Duodenal mucosa (tissue), 2 donors: ENCODE data around the gene DPYD.

Experiments
- H3K27ac ChIP-seq: one replicate; pipeline ENCODE4 v1.7.0; 2013; ENCODE audit warnings: low read depth, low read length
- H3K27me3 ChIP-seq, 2 donors: one replicate each; pipeline ENCODE4 v1.7.0; 2013; ENCODE audit warnings: low read length in 2 of 2, control low read depth in 1 of 2; ENCODE audit not compliant: insufficient read depth in 2 of 2, control insufficient read depth in 1 of 2
- H3K36me3 ChIP-seq, 2 donors: one replicate each; pipeline ENCODE4 v1.7.0; 2013; ENCODE audit warnings: low read length in 2 of 2, control low read depth in 1 of 2; ENCODE audit not compliant: insufficient read depth in 2 of 2, control insufficient read depth in 1 of 2
- H3K4me1 ChIP-seq, 2 donors: one replicate each; pipeline ENCODE4 v1.7.0; 2013; ENCODE audit warnings: low read length in 2 of 2, control low read depth in 1 of 2; ENCODE audit not compliant: insufficient read depth in 2 of 2, control insufficient read depth in 1 of 2
- H3K4me3 ChIP-seq, 2 donors: one replicate each; pipeline ENCODE4 v1.7.0; 2013; ENCODE audit warnings: low read length in 2 of 2, low read depth in 1 of 2
- H3K9ac ChIP-seq, 2 donors: one replicate each; pipeline ENCODE4 v1.7.0; 2013; ENCODE audit warnings: low read length in 2 of 2, low read depth in 1 of 2
- H3K9me3 ChIP-seq, 2 donors: one replicate each; pipeline ENCODE4 v1.7.0; 2013; ENCODE audit warnings: low read length in 2 of 2, control low read depth in 1 of 2; ENCODE audit not compliant: control insufficient read depth in 1 of 2

Gene DPYD

DNA sequence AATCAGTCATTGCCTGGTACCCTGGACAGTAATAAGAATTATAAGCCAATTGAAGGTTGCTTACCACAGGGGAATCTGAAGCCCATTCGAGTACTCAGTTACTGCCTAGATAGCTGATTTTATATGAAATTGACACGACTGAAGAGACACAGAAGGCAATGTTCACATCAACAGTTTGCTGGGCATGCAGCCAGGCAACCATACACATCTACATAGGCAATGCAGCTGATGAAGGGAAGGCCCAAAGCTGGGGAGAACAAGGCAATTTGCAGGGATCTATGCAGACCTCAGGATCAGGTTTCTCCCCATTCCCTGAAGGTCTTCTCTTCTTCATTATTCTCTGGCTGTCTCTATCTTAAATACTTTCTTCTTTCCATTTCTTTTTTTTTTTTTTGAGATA is 750.5 kb downstream of the DPYD start:
- Histone ChIP-seq H3K36me3 (no peaks in the 10 kb centered on the region), H3K4me3 (no peak overlapping the region)

DNA sequence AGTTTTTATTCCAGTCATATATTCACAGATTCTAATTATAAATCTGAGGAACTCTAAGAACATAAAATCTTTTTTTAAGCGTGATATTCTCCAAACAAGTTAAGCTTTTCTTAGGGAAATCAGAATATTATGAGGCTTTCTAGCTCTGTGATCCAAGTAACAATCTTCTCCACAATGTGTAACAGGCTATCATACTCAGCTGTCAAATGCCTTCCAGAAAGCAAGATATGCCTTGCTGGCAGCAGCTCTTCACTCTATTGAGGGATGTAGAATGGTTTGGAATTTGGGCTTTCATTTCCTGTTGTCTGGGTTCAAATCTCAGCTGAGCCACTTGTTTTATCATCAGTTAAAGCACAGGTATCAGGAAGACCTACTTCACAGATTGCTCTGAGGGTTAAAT is 752.8 kb downstream of the DPYD start:
- no peaks in the 10 kb centered on the region for H3K4me1 ChIP-seq
- no peak overlapping the region for H3K9ac ChIP-seq
- no peaks in the 10 kb centered on the region for H3K36me3 ChIP-seq
- no peak overlapping the region for H3K27ac ChIP-seq
- peaks cover 0 to 4% of the 10 kb centered on the region in 2 donors for H3K9me3 ChIP-seq
- no peaks in the 10 kb centered on the region for H3K27me3 ChIP-seq
- H3K4me3 ChIP-seq: no peak overlapping the region

More for the DNA sequence above, 750.5 kb downstream of the DPYD start:
- Histone ChIP-seq H3K9ac (no peak overlapping the region), H3K9me3 (no peaks in the 10 kb centered on the region), H3K4me1 (no peaks in the 10 kb centered on the region), H3K27me3 (no peaks in the 10 kb centered on the region), H3K27ac (no peak overlapping the region)

DNA sequence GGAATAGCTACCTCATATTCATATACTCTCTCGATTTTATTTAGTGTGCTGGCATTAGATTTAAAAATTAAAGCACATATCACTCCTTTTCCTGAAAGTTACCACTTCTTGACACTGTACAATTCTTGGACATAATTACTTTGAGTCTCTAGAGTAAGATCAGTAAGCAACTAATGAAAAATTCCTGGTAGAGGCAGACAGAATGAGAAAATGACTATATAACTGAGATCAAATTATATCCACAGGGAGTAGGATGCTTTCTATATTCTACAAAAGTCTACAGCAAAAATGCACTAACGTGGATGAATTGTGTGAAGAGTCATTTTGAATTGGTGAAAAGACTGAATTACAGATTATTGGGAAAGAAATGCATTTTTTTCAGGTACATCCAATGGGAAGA is 753.6 kb downstream of the DPYD start:
- Histone ChIP-seq H3K36me3 (no peaks in the 10 kb centered on the region), H3K4me3 (no peak overlapping the region), H3K27ac (no peak overlapping the region), H3K9me3 (peaks cover 0 to 4% of the 10 kb centered on the region in 2 donors), H3K4me1 (no peaks in the 10 kb centered on the region), H3K27me3 (no peaks in the 10 kb centered on the region), H3K9ac (no peak overlapping the region)

DNA sequence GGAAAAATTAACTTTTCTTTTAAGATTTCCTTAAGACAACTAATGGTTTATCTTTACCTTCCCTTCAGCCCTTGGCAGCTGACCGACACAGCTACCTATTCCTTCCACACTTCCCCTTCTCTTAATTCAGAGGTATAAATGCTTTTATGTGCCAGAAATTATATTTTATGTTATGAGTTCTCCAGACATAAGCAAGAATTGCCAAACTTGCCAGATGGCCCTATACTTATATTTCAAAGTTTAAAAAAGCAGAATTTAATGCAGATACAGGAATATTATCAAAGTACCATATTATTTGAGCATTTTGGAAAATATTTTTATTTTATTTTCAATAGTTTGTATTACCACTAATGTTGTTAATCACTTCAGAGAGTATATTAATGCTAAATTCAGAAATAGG is 754.2 kb downstream of the DPYD start:
- Histone ChIP-seq H3K27me3 (no peaks in the 10 kb centered on the region), H3K9ac (no peak overlapping the region), H3K27ac (no peak overlapping the region), H3K4me1 (no peaks in the 10 kb centered on the region), H3K36me3 (no peaks in the 10 kb centered on the region), H3K4me3 (no peak overlapping the region), H3K9me3 (peaks cover 0 to 4% of the 10 kb centered on the region in 2 donors)

DNA sequence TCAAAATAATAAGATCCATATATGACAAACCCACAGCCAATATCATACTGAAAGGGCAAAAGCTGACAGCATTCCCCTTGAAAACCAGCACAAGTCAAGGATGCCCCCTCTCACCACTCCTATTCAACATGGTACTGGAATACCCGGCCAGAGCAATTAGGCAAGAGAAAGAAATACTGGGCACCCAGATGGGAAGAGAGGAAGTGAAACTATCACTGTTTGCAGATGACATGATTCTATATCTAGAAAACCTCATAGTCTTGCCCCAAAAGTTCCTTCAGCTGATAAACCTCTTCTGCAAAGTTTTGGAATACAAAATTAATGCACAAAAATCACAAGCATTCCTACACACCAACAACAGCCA is 756.6 kb downstream of the DPYD start:
- no peaks in the 10 kb centered on the region for H3K27me3 ChIP-seq
- no peaks in the 10 kb centered on the region for H3K36me3 ChIP-seq
- H3K9me3 ChIP-seq: peaks cover 0 to 4% of the 10 kb centered on the region in 2 donors
- no peak overlapping the region for H3K4me3 ChIP-seq
- H3K9ac ChIP-seq: no peak overlapping the region
- H3K4me1 ChIP-seq: no peaks in the 10 kb centered on the region
- H3K27ac ChIP-seq: no peak overlapping the region

DNA sequence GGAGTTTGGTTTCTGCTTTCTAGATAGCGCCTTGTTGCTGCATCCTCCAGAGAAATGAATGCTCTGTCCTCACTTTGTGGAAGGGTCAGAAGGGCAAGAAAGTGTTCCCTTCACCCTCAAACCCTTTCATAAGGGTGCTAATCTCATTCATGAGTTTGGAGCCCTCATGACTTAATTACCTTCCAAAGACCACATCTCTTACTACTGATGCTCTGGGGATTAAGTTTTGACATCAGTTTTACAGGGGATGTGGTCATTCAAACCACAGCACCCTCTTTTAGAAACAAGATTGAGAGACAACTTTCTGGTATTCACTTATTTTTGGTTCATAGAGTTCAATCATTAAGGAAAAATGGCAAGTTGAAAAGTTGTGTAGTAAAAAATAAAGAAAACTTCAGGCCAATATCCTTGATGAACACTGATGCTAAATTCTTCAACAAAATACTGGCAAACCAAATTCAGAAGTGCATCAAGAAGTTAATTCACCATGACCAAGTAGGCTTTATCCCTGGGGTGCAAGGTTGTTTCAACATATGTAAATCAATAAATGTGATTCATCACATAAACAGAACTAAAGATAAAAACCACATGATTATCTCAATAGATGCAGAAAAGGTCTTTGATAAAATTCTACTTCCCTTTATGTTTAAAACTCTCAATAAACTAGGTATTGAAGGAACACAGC is 757.1 kb downstream of the DPYD start:
- no peaks in the 10 kb centered on the region for H3K4me1 ChIP-seq
- H3K36me3 ChIP-seq: no peaks in the 10 kb centered on the region
- no peak overlapping the region for H3K27ac ChIP-seq
- H3K9ac ChIP-seq: no peak overlapping the region
- H3K9me3 ChIP-seq: peaks cover 0 to 4% of the 10 kb centered on the region in 2 donors
- no peaks in the 10 kb centered on the region for H3K27me3 ChIP-seq
- no peak overlapping the region for H3K4me3 ChIP-seq

DNA sequence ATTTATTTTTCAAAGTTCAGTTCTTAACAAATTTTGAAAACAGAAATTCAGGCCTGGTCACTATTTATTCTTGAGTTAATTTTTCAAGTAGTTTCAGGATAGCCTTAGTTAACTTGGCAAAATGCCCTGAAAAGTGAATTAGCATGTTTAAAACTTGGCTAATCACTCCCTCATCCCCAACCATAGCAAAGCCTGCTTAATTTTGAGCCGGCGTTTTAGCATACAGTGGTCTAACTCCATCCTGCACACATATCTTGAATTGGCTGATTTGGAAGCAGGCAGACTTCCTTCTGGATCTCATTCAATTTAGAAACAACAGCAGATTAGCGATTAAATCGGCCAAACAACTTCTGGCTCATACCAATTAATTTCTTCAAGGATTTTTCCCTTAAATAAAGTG is 760.0 kb downstream of the DPYD start:
- H3K9ac ChIP-seq: no peak overlapping the region
- H3K27ac ChIP-seq: no peak overlapping the region
- no peaks in the 10 kb centered on the region for H3K36me3 ChIP-seq
- H3K4me3 ChIP-seq: no peak overlapping the region
- H3K27me3 ChIP-seq: no peaks in the 10 kb centered on the region
- H3K4me1 ChIP-seq: no peaks in the 10 kb centered on the region
- peaks cover 0 to 4% of the 10 kb centered on the region in 2 donors for H3K9me3 ChIP-seq

DNA sequence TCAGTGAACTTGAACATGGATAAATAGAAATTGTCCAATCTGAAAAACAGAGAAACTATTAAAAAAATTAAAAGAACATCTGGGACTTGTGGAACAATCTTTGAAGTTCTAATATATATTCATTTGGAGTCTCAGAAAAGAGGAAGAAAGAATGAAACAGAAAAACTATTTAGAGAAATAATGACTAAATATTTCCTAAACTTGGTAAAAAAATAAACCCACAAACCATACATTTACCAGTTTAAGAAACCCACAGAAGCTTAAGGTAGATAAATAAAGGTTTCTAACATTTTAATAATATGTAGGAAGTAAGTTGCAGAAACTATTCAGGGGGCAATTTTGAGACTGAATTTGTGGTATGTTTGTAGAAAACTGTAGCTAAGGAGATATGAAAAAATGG is 761.5 kb downstream of the DPYD start:
- Histone ChIP-seq H3K9ac (no peak overlapping the region), H3K4me1 (no peaks in the 10 kb centered on the region), H3K9me3 (peaks cover 0 to under 1% of the 10 kb centered on the region in 2 donors), H3K27ac (no peak overlapping the region), H3K4me3 (no peak overlapping the region), H3K36me3 (no peaks in the 10 kb centered on the region), H3K27me3 (no peaks in the 10 kb centered on the region)

DNA sequence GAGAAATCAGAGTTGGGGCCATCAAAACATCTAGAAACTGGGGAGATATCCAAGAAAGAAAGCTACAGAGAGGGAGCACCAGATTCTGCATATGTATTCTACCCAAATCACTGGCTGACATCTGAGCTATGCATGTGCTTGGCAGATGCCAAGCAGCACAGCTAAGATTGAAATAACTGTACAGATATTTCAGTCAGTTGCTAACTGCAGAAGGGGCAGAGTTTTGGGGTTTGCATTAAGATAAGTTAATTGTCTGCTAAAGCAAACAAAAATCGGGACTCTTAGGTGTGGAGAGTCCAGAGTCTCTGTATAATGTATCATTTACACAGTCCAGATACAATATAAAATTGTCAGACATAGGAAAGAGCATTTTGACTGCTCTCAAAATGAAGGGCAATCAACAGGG is 762.1 kb downstream of the DPYD start:
- Histone ChIP-seq H3K4me3 (no peak overlapping the region), H3K9ac (no peak overlapping the region), H3K9me3 (no peaks in the 10 kb centered on the region), H3K4me1 (no peaks in the 10 kb centered on the region), H3K27ac (no peak overlapping the region), H3K36me3 (no peaks in the 10 kb centered on the region), H3K27me3 (no peaks in the 10 kb centered on the region)

DNA sequence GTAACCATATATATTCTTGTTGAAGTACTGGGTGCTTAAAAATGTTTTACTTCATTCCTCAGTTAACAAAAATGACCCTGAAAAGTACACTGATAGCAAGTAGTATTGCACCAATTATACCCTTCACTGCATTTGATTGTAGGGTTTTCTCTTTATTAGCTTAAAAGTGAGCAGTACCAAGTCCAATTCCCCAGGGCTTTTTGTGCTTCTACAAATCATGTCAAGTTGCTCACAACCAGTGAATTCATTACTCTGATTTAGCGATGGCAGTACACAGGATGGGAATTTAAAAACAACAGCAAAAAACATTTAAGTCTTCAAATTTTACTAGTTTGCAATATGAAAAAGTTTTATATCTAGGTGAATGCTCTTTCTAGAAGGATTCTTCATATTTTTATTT is 762.8 kb downstream of the DPYD start:
- no peak overlapping the region for H3K4me3 ChIP-seq
- no peaks in the 10 kb centered on the region for H3K9me3 ChIP-seq
- no peaks in the 10 kb centered on the region for H3K36me3 ChIP-seq
- H3K27ac ChIP-seq: no peak overlapping the region
- H3K27me3 ChIP-seq: no peaks in the 10 kb centered on the region
- no peak overlapping the region for H3K9ac ChIP-seq
- H3K4me1 ChIP-seq: no peaks in the 10 kb centered on the region

DNA sequence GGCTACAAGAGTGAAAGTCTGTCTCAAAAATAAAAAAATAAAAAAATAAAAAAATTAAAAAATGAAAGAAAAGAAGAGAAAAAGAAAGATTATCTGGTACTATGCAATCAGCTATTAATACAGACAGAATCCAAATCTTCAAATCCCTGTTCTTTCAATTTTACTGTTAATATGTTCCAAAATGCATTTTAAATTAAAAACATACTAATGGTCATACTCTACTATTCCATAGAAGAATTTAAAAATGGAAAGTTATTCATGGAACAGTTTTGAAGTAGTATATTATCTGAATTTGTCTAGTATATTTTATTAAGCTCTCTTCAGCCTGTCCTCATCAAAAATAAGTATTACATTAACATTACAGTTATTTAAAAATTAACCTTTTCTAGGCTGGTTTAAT is 769.2 kb downstream of the DPYD start:
- no peak overlapping the region for H3K4me3 ChIP-seq
- H3K36me3 ChIP-seq: no peaks in the 10 kb centered on the region
- H3K4me1 ChIP-seq: no peaks in the 10 kb centered on the region
- H3K9me3 ChIP-seq: no peaks in the 10 kb centered on the region
- H3K9ac ChIP-seq: no peak overlapping the region
- H3K27me3 ChIP-seq: no peaks in the 10 kb centered on the region
- no peak overlapping the region for H3K27ac ChIP-seq
